B cell (primary cell): ENCODE results near the gene SIK1. TPM values are rescaled to one million over a fixed set of nuclear protein-coding genes. Genes with fewer than 3 reads are reported as not detected.
"Not testable (repeated sequence)": the region's sequence is repeated elsewhere in the genome, so short reads cannot be mapped to it uniquely, and the experiment has no call there.

Source experiments
- ATAC-seq: fragments of 200-7000 bp; cut with Tn5 transposase; one replicate; pipeline ENCODE4 v1.10.0; 2021; ENCODE audit warnings: low read depth, mild to moderate bottlenecking, moderate number of reproducible peaks, moderate library complexity
- CTCF ChIA-PET: fragments of 350-600 bp; sonication (Branson Sonifier 250); formaldehyde crosslinking; loops from one replicate; lab custom pipeline; 2021; ENCODE audit warnings: antibody characterized with exemption, inconsistent platforms; lab: Charles Lee
- POLR2A ChIA-PET: fragments of 350-600 bp; sonication (Branson Sonifier 250); formaldehyde crosslinking; loops from one replicate; lab custom pipeline; 2021; ENCODE audit warnings: antibody characterized with exemption; lab: Charles Lee
- DNase-seq: peaks from one replicate; pipeline ENCODE4 v3.0.0; 2013
- H2AFZ ChIP-seq: 2 replicates; pipeline ENCODE4 v1.6.1; 2012; ENCODE audit warnings: mild to moderate bottlenecking, low read depth, low read length; ENCODE audit not compliant: insufficient read depth, poor library complexity, severe bottlenecking
- H3K27ac ChIP-seq, 2 donors: 1 replicate in 1 of 2; 2 replicates in 1 of 2; pipeline ENCODE4 v1.5.1; 2012 to 2013; ENCODE audit warnings: low read length in 2 of 2, mild to moderate bottlenecking in 2 of 2, moderate library complexity in 1 of 2
- H3K27me3 ChIP-seq, 4 experiments: fragments of 200-600 bp in 1 of 4; sonication (generic) in 1 of 4; replicated peaks in 1 of 4; 1 replicate in 2 of 4; 2 replicates in 2 of 4; pipeline versions ENCODE4 v1.6.1 to v1.7.0; 2013 to 2016; ENCODE audit warnings: low read length in 3 of 4, mild to moderate bottlenecking in 2 of 4, mixed read lengths in 1 of 4, moderate library complexity in 1 of 4; ENCODE audit not compliant: insufficient read depth in 4 of 4, control insufficient read depth in 3 of 4; ENCODE audit errors: control extremely low read depth in 1 of 4
- H3K36me3 ChIP-seq, 2 experiments: replicated peaks in 1 of 2; 1 replicate in 1 of 2; 2 replicates in 1 of 2; pipeline versions ENCODE4 v1.6.1 to v1.7.1; 2013; ENCODE audit warnings: low read length in 1 of 2; ENCODE audit not compliant: insufficient read depth in 2 of 2, control insufficient read depth in 1 of 2; ENCODE audit errors: control extremely low read depth in 1 of 2, extremely low read depth in 1 of 2
- H3K4me1 ChIP-seq, 2 donors: fragments of 200-600 bp in 1 of 2; sonication (generic) in 1 of 2; 1 replicate in 1 of 2; 2 replicates in 1 of 2; pipeline versions ENCODE4 v1.5.1 to v1.6.1; 2013 to 2017; ENCODE audit warnings: low read length in 2 of 2; ENCODE audit not compliant: control insufficient read depth in 2 of 2, insufficient read depth in 2 of 2
- H3K4me2 ChIP-seq: replicated peaks from 2 replicates; pipeline ENCODE3; 2012; ENCODE audit warnings: mild to moderate bottlenecking, low read depth, low read length; ENCODE audit not compliant: poor library complexity, severe bottlenecking
- H3K4me3 ChIP-seq, 5 experiments: fragments of 200-600 bp in 1 of 5; sonication (generic) in 1 of 5; 1 replicate in 3 of 5; 2 replicates in 2 of 5; pipeline versions ENCODE4 v1.5.1 to v1.7.0; 2011 to 2016; ENCODE audit warnings: low read length in 4 of 5, mild to moderate bottlenecking in 4 of 5, low read depth in 2 of 5, control low read depth in 1 of 5, moderate library complexity in 1 of 5; ENCODE audit not compliant: insufficient read depth in 1 of 5; ENCODE audit errors: control extremely low read depth in 1 of 5, extremely low read depth in 1 of 5
- H3K79me2 ChIP-seq: fragments of 200-600 bp; sonication (generic); one replicate; pipeline ENCODE4 v1.6.0; 2016; ENCODE audit warnings: low read length; ENCODE audit not compliant: control insufficient read depth, insufficient read depth
- H3K9ac ChIP-seq: fragments of 200-600 bp; sonication (generic); 2 replicates; pipeline ENCODE4 v1.6.1; 2017; ENCODE audit warnings: mild to moderate bottlenecking, low read length, moderate library complexity
- H3K9me3 ChIP-seq, 3 donors: one replicate each; pipeline versions ENCODE4 v1.6.1 to v1.7.1; 2013; ENCODE audit warnings: low read length in 2 of 3; ENCODE audit not compliant: control insufficient read depth in 2 of 3, insufficient read depth in 1 of 3; ENCODE audit errors: control extremely low read depth in 1 of 3
- H4K20me1 ChIP-seq: 2 replicates; pipeline ENCODE4 v1.6.0; 2012; ENCODE audit warnings: mild to moderate bottlenecking, low read length; ENCODE audit not compliant: insufficient read depth, control insufficient read depth, poor library complexity, severe bottlenecking
- H3K27ac Mint-ChIP-seq: one replicate; pipeline ENCODE4 v1.8.0; 2021; ENCODE audit warnings: mixed read lengths
- H3K27me3 Mint-ChIP-seq: one replicate; pipeline ENCODE4 v1.8.0; 2021; ENCODE audit warnings: mixed read lengths
- H3K4me1 Mint-ChIP-seq: one replicate; pipeline ENCODE4 v1.8.0; 2021; ENCODE audit warnings: mixed read lengths
- H3K4me3 Mint-ChIP-seq: one replicate; pipeline ENCODE4 v1.8.0; 2021; ENCODE audit warnings: mixed read lengths
- H3K9me3 Mint-ChIP-seq: one replicate; pipeline ENCODE4 v1.8.0; 2022; ENCODE audit warnings: mixed read lengths; ENCODE audit not compliant: insufficient read depth
- WGBS: methylation state at CpG from one replicate; pipeline ENCODE4 v1.1.5; 2013; ENCODE audit warnings: missing lambda C conversion rate; ENCODE audit not compliant: insufficient coverage; 5-methylcytosine and 5-hydroxymethylcytosine counted together
- intact Hi-C: fragments of 100-400 bp; cut with micrococcal nuclease; formaldehyde crosslinking; loops from one replicate; pipeline ENCODE4 v1.10.0; 2022
- polyA plus RNA-seq: library from polyadenylated mRNA; depleted of rRNA; stranded (reverse); fragments of >200 nt; gene quantifications from 2 replicates; pipeline ENCODE4 v1.2.3, GENCODE V29; 2012
- total RNA-seq, 2 donors: library from RNA; stranded (reverse); fragments of 120-200 nt in 1 of 2; gene quantifications; 1 replicate in 1 of 2; 2 replicates in 1 of 2; pipeline versions ENCODE4 v1.2.3 to v1.2.4, GENCODE V29; 2013 to 2022

The SIK1 gene
- total and polyA plus RNA-seq, 2 donors (not counting 1 experiment from before 2014, with no cell fraction given): 97.7 to 155 TPM

- H3K27me3 Mint-ChIP-seq, H3K27me3 ChIP-seq, H3K27ac ChIP-seq, intact Hi-C loops, H3K36me3 ChIP-seq, CTCF ChIA-PET, H4K20me1 ChIP-seq, H3K4me2 ChIP-seq, POLR2A ChIA-PET, H3K79me2 ChIP-seq, H3K4me1 ChIP-seq, H3K4me3 ChIP-seq, H2AFZ ChIP-seq, H3K4me1 Mint-ChIP-seq, H3K9ac ChIP-seq, H3K9me3 ChIP-seq, ATAC-seq, DNase-seq, H3K4me3 Mint-ChIP-seq, H3K9me3 Mint-ChIP-seq, H3K27ac Mint-ChIP-seq: not testable (repeated sequence)
- WGBS: no CpG with 5 or more reads among the region's 12 CpGs
Observed at GRCh38 chr21:43433340-43434136, 6.6 kb upstream of the SIK1 start.

- H3K27ac ChIP-seq, H3K4me1 Mint-ChIP-seq, H3K79me2 ChIP-seq, H3K4me1 ChIP-seq, H3K36me3 ChIP-seq, POLR2A ChIA-PET, H3K9ac ChIP-seq, CTCF ChIA-PET, H3K27ac Mint-ChIP-seq, H2AFZ ChIP-seq, H3K4me2 ChIP-seq, DNase-seq, H3K9me3 Mint-ChIP-seq, H3K27me3 ChIP-seq, intact Hi-C loops, H3K9me3 ChIP-seq, H3K4me3 ChIP-seq, H3K27me3 Mint-ChIP-seq, H3K4me3 Mint-ChIP-seq, H4K20me1 ChIP-seq: not testable (repeated sequence)
- peak; percentile 11 for ATAC-seq
- WGBS: no CpG with 5 or more reads among the region's 17 CpGs
Observed at GRCh38 chr21:43430830-43431416, 4.0 kb upstream of the SIK1 start.

GRCh38 chr21:43428964-43429363 lies 2.0 kb upstream of the SIK1 start:
- H3K27ac ChIP-seq, H3K4me3 Mint-ChIP-seq, H3K27me3 Mint-ChIP-seq, H3K4me3 ChIP-seq, H3K79me2 ChIP-seq, H3K9ac ChIP-seq, H3K4me2 ChIP-seq, H3K27me3 ChIP-seq, H3K9me3 Mint-ChIP-seq, intact Hi-C loops, CTCF ChIA-PET, H3K27ac Mint-ChIP-seq, H4K20me1 ChIP-seq, POLR2A ChIA-PET, ATAC-seq, H3K36me3 ChIP-seq, DNase-seq, H2AFZ ChIP-seq, H3K9me3 ChIP-seq, H3K4me1 ChIP-seq, H3K4me1 Mint-ChIP-seq: not testable (repeated sequence)
- no CpG with 5 or more reads among the region's 6 CpGs for WGBS

GRCh38 chr21:43427242-43427559 lies 270 bp upstream of the SIK1 start:
- H3K36me3 ChIP-seq, H2AFZ ChIP-seq, H3K4me1 Mint-ChIP-seq, H3K27ac Mint-ChIP-seq, H3K4me3 ChIP-seq, POLR2A ChIA-PET, H3K4me3 Mint-ChIP-seq, H3K4me2 ChIP-seq, CTCF ChIA-PET, H3K27me3 ChIP-seq, intact Hi-C loops, H3K27ac ChIP-seq, H3K79me2 ChIP-seq, DNase-seq, H3K27me3 Mint-ChIP-seq, H3K9ac ChIP-seq, H3K4me1 ChIP-seq, H3K9me3 Mint-ChIP-seq, H4K20me1 ChIP-seq, H3K9me3 ChIP-seq: not testable (repeated sequence)
- ATAC-seq: peak; percentile 73
- no CpG with 5 or more reads among the region's 53 CpGs for WGBS
